ENCODE data around the gene PAK1.

PAK1 gene

GRCh38 chr11:77375107-77375506, 98.8 kb downstream of the PAK1 start:
- Histone ChIP-seq H3K36me3 (no peaks in the 10 kb centered on the region), H3K27me3 (no peaks in the 10 kb centered on the region), H3K9me3 (no peaks in the 10 kb centered on the region), H3K4me3 (ENCODE audit: low read depth, low read length) (no peak overlapping the region), H3K4me1 (no peaks in the 10 kb centered on the region)
- DNase-seq: no peak
- TF ChIP-seq, protein P1, sequence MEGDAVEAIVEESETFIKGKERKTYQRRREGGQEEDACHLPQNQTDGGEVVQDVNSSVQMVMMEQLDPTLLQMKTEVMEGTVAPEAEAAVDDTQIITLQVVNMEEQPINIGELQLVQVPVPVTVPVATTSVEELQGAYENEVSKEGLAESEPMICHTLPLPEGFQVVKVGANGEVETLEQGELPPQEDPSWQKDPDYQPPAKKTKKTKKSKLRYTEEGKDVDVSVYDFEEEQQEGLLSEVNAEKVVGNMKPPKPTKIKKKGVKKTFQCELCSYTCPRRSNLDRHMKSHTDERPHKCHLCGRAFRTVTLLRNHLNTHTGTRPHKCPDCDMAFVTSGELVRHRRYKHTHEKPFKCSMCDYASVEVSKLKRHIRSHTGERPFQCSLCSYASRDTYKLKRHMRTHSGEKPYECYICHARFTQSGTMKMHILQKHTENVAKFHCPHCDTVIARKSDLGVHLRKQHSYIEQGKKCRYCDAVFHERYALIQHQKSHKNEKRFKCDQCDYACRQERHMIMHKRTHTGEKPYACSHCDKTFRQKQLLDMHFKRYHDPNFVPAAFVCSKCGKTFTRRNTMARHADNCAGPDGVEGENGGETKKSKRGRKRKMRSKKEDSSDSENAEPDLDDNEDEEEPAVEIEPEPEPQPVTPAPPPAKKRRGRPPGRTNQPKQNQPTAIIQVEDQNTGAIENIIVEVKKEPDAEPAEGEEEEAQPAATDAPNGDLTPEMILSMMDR (IDR thresholded peaks at IDR 0.05; ENCODE audit: low read depth, low read length): no peak

- no peaks in the 10 kb centered on the region for H3K9me3 ChIP-seq
- H3K36me3 ChIP-seq: no peaks in the 10 kb centered on the region
- H3K4me3 ChIP-seq (ENCODE audit: low read depth, low read length): no peak overlapping the region
- H3K4me1 ChIP-seq: no peaks in the 10 kb centered on the region
- no peak for DNase-seq
- TF ChIP-seq, protein P1 (IDR thresholded peaks at IDR 0.05; ENCODE audit: low read depth, low read length): no peak
- no peaks in the 10 kb centered on the region for H3K27me3 ChIP-seq
Measured at GRCh38 chr11:77374611-77375031, 99.3 kb downstream of the PAK1 start.

DNA sequence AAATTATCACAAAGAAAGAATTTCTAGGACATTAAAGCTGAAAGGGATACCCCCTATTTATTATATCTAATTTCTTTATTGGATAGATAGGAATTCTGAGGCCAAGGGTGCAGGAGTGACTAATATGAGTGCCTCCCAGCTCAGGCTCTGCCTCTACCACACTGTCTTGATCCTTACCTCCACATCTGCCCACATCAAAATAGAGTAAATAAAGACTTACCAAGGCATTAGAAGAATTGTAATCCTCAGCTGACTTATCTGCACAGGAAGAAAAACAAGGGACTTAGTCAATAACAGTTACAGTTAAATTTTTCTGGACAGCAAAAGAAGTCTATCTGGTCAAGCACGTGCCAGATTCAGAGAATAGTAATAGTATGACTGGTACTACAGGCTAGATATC, 99.8 kb downstream of the PAK1 start:
- DNase-seq: no peak
- Histone ChIP-seq H3K4me1 (no peaks in the 10 kb centered on the region), H3K4me3 (ENCODE audit: low read depth, low read length) (no peak overlapping the region), H3K9me3 (no peaks in the 10 kb centered on the region), H3K27me3 (no peaks in the 10 kb centered on the region), H3K36me3 (no peaks in the 10 kb centered on the region)
- TF ChIP-seq, protein P1 (IDR thresholded peaks at IDR 0.05; ENCODE audit: low read depth, low read length): no peak

- H3K4me1 ChIP-seq: no peaks in the 10 kb centered on the region
- no peaks in the 10 kb centered on the region for H3K36me3 ChIP-seq
- no peak for DNase-seq
- no peaks in the 10 kb centered on the region for H3K27me3 ChIP-seq
- H3K9me3 ChIP-seq: no peaks in the 10 kb centered on the region
- H3K4me3 ChIP-seq (ENCODE audit: low read depth, low read length): no peak overlapping the region
- TF ChIP-seq, protein P1 (IDR thresholded peaks at IDR 0.05; ENCODE audit: low read depth, low read length): no peak
Measured at GRCh38 chr11:77372726-77373125, 101.2 kb downstream of the PAK1 start.

GRCh38 chr11:77371646-77372045, 102.2 kb downstream of the PAK1 start:
- TF ChIP-seq, protein P1 (IDR thresholded peaks at IDR 0.05; ENCODE audit: low read depth, low read length): no peak
- Histone ChIP-seq H3K4me1 (no peaks in the 10 kb centered on the region), H3K27me3 (no peaks in the 10 kb centered on the region), H3K36me3 (no peaks in the 10 kb centered on the region), H3K9me3 (no peaks in the 10 kb centered on the region), H3K4me3 (ENCODE audit: low read depth, low read length) (no peak overlapping the region)
- DNase-seq: no peak

GRCh38 chr11:77370217-77370616, 103.7 kb downstream of the PAK1 start:
- Histone ChIP-seq H3K36me3 (no peaks in the 10 kb centered on the region), H3K9me3 (no peaks in the 10 kb centered on the region)
- TF ChIP-seq, protein P1 (IDR thresholded peaks at IDR 0.05; ENCODE audit: low read depth, low read length): 0 out of 2 replicates have a peak, but pooled peaks have one; percentile 15

More at GRCh38 chr11:77370217-77370616, 103.7 kb downstream of the PAK1 start:
- H3K27me3 ChIP-seq: no peaks in the 10 kb centered on the region
- H3K4me1 ChIP-seq: no peaks in the 10 kb centered on the region
- no peak for DNase-seq
- no peak overlapping the region for H3K4me3 ChIP-seq (ENCODE audit: low read depth, low read length)

All from BE2C (cell line).